Activated CD4-positive, alpha-beta T cell treated with anti-CD3 and anti-CD28 coated beads, Interleukin-2, amount 50 U/mL, for 48 hours (primary cell): ENCODE data around the gene NFE2L3.
"Not testable (repeated sequence)": the region's sequence is repeated elsewhere in the genome, so short reads cannot be mapped to it uniquely, and the experiment has no call there.

ENCODE experiments used
- DNase-seq, 2 experiments: peaks; one replicate each; pipeline ENCODE4 v3.0.0-alpha.2; 2020

NFE2L3 gene

DNA sequence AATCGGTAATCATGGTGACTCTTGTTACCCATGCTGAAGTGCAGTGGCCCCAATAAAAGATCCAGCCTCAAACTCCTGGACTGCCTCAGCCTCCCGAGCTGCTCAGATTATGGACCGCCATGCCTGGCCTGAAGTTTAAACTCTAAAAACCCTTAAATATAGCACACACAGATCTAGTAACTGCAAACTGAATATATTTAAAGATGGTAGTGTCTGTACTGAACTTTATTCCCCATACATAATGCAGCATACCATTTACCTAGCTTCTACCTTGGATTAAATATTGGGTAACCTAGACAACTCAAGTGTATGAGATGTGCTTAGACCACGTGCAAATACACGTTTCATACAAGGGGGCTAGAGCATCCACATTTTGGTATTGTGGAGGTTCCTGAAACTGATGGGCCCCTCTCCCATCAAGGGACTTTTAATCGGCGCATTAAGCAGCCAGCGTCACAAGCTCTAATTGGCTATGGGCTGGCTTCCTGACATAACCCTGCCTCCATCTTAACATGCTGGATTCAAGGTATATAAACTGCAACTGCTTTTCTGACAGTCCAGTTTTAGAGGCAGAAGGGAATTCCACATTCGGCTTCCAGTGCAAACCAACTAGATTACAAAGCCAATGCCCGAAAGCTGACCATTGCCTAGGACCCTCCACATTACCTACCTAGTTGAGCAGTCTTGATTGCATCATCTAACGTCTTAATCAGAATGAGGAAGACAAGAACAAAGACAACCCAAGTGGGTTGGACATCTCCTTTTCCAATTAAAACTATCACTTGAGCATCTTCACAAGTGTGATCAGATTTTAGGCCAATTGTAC lies 35.6 kb downstream of the NFE2L3 start:
- DNase-seq = peak in 1 of 2 experiments; percentile 32

DNA sequence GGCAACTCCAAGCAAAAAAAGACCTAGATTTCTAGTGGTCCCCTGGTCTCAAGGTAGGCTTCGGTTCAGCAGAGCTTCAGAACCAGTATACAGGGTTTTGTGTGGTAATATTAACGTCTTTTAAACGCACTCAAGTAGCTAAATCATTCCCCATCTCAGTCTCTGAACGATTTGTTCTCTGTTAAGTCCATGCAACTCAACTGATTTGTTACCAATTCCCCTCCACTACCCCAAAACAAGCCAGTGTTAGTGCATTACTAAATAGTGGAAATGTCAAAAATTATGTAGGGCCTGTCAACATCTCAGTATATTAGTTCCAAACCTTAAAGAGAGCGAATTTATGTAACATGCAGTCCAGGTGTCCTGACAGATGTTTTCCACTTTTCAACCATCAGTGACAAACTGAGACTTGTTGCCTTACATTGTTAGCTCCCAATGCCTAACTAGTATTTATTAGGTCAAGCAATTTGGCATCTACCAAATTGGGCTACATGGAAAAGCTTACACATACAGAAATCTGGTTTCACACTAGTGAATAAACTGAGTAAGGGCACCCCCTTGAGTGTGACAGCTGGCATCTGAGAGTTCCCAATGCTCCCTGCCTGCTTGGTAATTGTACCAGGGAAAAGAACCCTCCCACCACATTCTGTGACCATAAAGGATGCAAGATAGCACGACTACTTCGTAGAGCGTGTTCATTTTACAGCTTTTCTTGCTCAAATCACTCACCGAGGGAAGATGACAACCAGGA lies 36.4 kb downstream of the NFE2L3 start:
- no peak for DNase-seq

DNA sequence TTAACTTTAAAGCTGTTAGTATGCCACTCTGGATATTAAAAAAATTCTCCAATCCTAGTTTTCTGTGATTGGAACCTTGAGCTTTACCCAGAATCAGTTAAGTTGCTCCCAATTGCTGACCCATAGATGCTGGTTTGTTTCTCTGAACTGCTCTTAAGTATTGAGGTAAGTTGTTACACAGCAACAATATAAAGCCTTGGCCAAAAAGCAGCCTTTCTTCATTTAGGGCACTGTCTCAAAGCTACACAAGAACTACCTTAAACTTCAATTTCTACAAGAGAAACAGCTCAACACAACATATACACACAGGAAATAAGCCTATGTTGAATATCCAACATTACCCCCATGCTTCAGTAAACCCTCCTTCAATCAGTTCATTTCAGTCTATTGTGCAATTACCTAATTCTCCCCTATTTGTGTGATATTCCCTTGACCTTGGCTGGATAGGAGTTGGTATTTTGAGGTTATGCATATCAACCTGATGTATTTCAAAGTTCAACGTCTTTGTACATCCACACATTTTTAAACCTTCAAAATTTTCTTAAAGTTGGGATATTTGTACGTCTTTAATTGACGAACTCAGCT lies 37.1 kb downstream of the NFE2L3 start:
- DNase-seq = no peak

DNA sequence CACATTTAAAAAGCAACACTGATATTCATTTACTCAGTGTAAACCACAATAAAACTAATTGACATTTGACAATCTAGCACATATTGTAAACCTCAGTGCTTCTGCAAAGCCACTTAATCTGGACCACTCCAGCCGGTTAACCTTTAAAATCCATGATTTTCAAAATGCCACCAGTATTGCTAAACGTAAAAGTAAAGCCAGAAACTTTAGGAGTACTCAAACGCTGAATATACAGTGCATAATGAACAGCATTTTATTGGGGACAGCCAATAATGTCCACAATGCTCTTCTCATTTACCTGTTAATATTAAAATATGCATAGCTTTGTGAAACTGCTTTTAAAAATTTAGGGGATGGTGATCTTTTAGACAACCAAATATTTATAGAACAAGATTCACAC lies 37.7 kb downstream of the NFE2L3 start:
- no peak for DNase-seq

DNA sequence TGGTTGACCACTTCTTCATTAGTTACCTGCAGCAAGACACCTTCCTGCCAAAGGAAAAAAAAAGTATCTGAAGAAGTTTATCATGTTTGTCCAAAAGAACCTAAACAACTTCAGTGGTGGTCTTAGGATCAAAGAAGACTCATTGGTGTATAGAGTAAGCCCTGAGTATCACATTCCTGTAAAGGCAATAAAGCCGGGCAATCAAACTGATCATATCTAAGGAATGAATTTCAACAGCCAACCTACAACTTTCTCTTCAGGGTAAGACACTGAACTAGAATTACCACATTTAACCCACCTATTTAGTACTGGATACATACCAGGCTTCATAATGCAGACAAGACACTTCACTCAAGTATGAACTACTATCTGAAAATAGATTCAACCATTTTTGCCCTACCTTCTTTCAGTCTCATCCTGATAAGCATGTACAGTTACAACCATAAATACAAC lies 38.4 kb downstream of the NFE2L3 start:
- DNase-seq = no peak

DNA sequence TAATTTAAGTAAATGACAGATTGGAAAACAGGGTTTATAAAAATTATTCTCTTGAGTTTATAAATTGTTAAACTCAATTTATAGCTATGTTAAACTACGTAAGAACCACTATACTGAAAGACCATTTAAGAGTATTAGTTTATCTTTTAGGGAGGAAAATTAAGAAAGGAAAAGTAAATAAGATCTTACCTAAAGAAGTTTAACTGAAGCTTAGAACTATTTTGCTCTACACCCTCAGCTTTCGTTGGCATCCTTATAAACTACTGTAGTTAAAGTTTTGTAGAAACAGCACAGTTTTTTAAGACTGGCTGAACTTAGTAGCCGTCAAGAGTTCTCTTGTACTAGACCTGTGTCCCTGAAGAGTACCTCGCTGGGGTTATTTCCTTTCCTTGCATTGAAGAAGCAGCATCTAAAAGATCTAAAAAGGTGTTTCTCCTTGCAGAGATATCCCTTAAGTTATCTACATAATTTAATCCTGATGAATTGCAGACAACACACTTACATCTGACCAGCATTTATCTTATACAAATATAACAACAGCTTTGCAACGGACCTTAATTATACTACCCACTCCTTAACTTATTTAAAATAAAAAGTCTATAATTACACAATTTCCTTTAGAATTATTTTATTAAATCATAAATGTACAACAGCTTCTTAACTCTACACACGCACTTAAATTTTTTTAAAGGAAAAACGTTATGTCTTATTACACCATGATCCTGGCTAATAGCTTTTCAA lies 39.4 kb downstream of the NFE2L3 start:
- DNase-seq = no peak

DNA sequence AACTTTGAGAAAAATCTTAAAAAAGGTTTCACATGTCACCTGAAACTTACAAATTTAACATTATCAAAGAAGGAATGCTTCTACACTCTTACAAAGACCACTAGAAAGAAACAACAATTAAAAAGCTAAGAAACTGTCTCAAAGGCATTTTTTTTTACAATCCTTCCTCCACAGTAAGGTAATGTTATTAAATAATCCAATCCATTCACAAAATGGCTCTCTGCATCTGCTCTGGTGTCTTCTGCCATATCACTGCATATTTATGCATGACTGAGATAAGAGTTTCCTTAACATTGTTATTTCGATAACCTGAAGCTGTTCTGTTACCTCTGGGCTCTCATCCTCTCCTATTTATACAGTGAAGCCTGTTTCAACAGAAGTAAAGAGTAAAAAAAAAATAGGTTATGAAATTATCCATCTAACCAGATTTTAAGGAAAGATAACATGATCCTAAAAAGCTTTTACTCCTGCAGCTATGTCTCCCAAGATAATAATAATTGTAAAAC lies 40.0 kb downstream of the NFE2L3 start:
- DNase-seq = no peak

DNA sequence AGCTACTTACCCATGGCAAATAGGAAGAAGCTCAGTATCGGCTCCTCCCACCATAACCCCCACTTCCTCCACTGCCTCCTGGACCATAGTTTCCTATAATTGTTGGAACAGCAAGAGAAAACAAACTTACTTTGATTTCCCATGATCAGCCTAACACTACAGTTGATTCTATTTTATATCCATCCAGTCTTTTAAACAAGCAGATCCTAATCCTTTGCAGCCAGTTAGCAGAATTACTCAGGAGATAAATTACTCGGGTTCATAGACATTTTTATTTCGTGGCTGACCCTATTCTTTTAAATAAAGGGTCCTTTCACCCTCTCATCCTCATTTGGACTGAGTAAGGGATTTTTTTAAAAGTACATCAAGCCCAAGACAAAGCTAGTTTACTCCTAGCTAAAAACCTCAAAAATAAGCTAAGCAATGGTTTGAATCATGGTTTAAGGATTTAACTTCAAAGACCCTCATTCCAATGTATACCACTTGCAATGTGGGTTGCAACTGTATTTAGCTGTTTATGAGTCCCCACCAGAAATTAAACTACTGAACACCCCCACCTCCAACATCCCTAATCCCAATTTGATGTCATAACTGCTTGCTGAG lies 40.6 kb downstream of the NFE2L3 start:
- DNase-seq = no peak

DNA sequence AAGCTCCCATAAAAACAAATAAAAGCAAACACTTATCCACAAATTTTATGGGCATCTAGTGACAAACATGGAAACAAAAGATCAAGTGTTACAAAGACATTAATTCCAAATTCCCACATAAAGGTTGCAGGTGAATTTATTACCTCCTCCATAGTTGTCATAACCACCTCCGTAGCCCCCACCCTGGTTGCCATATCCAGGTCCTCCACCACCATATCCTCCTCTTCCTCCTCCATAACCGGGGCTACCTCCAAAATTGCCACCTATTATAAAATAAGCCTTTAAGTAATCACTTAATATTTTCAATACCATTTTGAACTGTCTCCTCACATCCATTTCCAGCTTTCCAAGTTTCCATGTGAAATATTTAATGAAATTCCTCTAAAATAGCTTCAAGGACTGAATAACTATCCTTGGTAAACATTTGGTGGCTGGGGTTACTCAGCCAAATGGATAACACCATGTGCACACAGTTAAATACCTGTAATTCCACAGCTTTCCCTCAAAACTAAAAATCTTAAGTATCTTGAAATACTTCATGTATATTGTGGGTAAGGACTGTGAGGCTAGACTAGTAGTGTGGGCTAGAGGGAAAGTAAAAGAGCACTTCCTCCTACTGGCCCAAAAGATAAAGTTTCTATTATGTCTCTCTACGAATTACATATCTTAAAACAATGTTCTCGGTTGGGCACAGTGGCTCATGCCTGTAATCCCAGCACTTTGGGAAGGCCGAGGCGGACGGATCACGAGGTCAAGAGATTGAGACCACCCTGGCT lies 41.6 kb downstream of the NFE2L3 start:
- no peak for DNase-seq

DNA sequence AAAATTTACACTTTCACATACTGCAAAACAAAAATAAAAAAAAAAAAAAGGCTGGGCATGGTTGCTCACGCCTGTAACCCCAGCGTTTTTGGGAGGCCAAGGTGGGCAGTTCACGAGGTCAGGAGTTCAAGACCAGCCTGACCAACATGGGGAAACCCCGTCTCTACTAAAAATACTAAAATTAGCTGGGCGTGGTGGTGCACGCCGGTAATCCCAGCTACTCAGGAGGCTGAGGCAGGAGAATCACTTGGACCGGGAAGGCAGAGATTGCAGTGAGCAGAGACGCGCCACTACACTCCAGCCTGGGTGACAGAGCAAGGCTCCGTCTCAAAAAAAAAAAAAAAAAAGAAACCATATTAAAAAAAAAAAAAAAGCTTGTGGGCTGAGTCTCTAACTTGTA lies 42.8 kb downstream of the NFE2L3 start:
- not testable (repeated sequence) for DNase-seq

DNA sequence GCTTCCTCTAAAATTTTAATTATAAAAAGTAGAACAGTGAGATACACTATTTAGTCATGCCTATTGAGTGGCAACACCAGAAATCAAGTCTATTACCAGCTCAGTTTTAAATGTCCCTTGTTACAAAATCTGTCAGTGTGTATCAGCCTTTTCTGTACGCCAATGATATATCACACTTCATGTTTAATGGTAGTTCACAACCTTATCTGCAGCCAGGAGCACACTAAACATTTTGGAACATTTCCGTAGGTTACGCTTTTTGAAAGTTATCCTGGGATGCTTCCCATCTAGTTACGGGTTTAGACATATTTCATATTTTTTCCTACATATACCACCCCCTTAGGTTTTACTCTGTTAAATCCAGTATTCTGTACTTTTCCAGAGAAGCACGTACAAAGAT lies 43.2 kb downstream of the NFE2L3 start:
- DNase-seq = no peak

DNA sequence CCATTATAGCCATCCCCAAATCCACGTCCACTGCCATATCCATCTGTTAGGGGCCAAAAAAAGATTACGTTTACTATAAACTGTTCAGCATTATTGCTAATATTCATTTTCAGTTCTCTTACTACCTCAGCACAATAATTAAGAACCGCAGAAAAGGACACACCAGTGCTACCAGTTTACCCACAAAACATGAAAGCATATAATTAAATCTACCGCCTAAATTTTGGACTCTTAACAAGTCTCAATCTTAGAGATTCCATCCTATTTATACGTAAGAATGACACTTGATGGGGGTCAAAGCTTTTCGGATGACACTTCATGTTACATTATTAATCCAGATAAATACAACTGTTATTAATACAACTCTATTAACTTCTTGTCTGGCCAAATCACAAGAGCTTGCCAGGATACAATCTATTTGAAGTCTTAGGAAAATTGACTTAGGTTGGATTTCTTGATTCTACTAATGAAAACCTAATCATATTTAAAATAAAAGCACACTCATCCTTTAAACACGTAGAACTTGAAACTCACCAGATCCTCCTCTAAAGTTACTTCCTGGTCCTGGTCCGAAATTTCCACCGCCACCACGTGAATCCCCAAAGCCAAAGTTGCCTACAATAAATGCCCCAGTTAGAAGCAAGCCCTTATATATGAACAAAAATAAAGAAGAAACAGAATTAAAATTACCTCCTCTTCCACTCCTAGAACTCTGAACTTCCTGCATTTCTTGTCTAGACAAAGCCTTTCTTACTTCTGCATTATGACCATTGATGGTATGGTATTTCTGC lies 44.1 kb downstream of the NFE2L3 start:
- no peak for DNase-seq

DNA sequence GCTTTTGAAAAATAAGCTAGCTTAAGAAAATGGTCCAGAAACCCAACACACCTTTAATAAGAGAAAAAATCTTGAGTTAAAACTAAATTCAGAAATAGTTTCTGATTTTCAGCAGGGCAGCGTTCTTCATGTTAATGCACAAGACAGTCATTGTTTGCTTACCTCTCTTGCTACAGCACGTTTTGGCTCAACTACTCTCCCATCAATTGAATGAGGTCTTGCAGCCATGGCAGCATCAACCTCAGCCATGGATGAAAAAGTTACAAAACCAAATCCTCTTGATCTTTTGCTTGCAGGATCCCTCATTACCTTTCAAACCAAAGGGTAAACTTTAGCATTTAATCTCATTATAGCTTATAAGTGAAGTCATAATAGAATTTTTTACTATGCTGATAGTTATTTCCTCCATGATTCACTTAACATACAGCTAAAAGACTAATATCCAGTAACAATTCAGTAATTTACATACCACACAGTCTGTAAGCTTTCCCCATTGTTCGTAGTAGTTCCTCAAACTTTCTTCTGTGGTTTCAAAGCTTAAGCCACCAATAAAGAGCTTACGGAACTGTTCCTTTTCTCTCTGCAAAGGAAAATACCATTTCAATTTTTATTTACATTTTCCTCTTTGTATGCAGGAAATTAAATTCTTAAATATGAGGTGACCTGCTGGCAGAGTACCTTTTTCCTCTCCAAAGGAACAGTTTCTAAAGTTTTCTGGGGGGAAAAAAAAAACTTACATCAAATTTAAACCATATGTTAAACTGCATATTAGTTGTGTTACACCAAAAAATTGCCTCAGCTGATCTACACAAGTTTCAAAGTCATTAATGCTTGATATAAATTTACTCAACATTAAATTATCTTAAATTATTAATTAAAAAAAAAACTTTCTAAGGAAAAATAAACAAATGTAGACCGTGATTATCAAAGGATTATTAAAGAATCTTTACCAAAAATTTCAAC lies 45.4 kb downstream of the NFE2L3 start:
- DNase-seq = no peak

DNA sequence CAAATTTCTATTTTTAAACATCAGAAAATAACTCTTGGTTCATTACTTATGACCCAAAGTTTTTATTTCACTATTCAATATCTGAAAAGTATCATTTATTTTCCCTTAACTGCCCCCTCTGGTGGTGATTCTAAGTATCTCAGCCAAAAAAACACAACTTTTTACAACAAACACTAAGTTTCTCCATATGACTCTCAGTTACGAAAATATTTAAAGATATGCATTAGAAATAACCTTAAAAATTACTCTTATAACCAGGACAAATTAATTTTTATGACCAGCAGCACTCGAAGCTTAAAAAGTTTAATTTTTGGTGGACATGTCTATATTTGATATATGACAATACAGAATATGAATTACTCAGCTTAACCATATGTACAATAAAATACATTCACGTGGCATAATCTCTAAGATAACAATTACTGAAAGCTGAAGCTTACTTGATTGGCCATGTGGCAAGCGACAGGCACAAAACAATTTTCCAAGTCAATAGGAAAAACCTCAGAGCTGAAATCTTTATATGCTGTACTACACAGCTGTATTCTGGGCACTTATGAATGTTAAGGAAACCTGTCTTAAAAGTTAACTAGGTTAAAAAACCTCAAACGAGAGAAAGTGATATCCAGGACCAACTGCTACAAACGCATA lies 46.3 kb downstream of the NFE2L3 start:
- DNase-seq = no peak

DNA sequence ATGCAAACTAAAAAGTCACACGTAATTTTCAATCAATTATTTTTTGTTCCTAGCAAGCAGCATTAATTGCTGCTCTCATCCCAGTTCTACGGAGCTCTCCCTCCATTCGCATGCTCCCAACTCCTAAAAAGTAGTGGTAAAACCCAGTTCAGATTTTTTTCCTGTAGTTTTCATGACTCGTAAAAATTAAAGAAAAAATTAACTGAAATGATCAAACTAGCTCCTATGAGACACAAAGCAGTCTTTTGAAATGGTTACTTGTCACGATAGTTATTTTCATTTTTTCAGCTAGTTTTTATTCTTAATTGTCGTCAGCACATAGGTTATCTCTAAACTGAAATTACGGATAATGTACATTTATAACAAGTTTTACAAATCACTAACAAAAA lies 46.8 kb downstream of the NFE2L3 start:
- no peak for DNase-seq

DNA sequence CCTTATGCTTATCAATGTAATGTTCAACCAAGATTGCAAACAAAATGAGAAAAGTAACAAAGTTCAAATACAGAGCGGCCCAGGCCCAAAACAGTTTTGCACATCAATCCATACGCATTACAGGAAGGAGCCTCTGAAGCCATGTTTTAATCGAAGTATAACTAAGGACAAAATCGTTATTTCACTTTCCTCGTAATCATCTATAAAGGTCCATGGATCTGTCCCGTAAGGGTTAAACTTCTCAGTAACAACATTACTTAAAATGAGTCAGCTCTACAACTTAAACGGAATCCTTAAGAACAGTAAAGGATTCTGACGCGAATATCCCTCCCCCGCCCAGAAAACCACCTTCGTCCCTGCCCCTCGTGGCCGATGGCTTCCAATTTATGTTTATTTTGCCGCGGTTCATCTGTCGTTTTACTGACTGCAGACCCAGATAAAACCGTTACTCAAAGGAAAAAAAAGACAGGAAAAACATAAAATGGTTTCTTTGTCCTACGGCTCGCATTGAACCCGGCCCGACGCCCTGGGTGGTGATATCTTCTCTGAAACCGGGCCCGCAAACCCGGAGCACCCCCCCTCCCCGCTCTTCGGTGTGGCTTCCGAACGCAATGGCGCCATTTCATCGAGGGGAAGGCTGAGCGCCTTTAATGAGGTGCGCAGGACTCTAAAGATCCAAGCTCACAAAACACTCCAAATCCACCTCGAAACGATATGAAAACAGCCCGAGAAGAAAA lies 47.5 kb downstream of the NFE2L3 start:
- DNase-seq = peak; percentile 58 to 67

DNA sequence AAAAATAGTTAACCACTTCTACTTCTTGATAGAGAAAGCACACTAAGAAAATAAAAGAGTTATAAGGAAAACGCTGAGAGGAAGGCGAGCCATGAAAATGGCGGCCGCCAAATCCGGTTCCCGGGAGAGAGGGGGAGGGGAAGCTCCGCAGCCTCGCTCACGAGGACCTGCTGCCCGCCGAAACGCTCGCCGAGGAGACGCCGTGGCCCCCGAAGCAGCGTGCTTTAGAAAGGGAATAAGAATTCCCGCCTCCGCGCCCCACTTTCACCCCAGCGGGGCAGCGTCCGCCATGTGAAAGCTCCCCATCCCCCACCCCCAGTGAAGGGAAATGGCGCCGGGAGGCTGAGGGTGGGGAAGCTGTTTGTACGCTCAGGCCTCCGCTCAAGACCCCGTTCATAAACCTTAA lies 48.0 kb downstream of the NFE2L3 start:
- peak; percentile 77 to 80 for DNase-seq
